SK-N-SH treated with all-trans-retinoic acid at 6 μM for 48 hours (cell line): Measurements from ENCODE around the gene SKI.

Experiments used
- ATAC-seq: fragments of 200-7000 bp; cut with Tn5 transposase; 3 replicates; pipeline ENCODE4 v1.9.1; 2020; ENCODE audit warnings: mild to moderate bottlenecking, moderate library complexity
- ARNTL ChIP-seq: fragments of 450-650 bp; formaldehyde crosslinking; IDR thresholded peaks from 2 replicates; pipeline ENCODE4 v1.5.0; 2020; ENCODE audit warnings: low read depth, mild to moderate bottlenecking, moderate library complexity, borderline replicate concordance
- BACH2 ChIP-seq: fragments of 250-450 bp; sonication (Bioruptor Pico); IDR thresholded peaks from 2 replicates; pipeline ENCODE4 v1.9.0; 2021; ENCODE audit warnings: mild to moderate bottlenecking, borderline replicate concordance
- CREB5 ChIP-seq: fragments of 250-450 bp; sonication (Bioruptor Pico); IDR thresholded peaks from 2 replicates; pipeline ENCODE4 v1.5.1; 2020; ENCODE audit warnings: low read depth, mild to moderate bottlenecking, moderate library complexity
- CSDC2 ChIP-seq: fragments of 250-450 bp; sonication (Bioruptor Pico); IDR thresholded peaks from 2 replicates; pipeline ENCODE4 v1.5.0; 2020; ENCODE audit warnings: mild to moderate bottlenecking, moderate library complexity
- CSRNP3 ChIP-seq: fragments of 250-450 bp; sonication (Bioruptor Pico); IDR thresholded peaks from 2 replicates; pipeline ENCODE4 v1.5.1; 2021; ENCODE audit warnings: mild to moderate bottlenecking, moderate library complexity
- ESRRG ChIP-seq: fragments of 250-450 bp; sonication (Bioruptor Pico); IDR thresholded peaks from 2 replicates; pipeline ENCODE4 v1.6.1; 2021; ENCODE audit warnings: mild to moderate bottlenecking
- ISL1 ChIP-seq: fragments of 250-450 bp; sonication (Bioruptor Pico); IDR thresholded peaks from 2 replicates; pipeline ENCODE4 v2.1.2; 2022; ENCODE audit warnings: mild to moderate bottlenecking, moderate library complexity
- OSR1 ChIP-seq: fragments of 250-450 bp; sonication (Bioruptor Pico); IDR thresholded peaks from 2 replicates; pipeline ENCODE4 v1.8.0; 2022; ENCODE audit warnings: moderate library complexity, mild to moderate bottlenecking, inconsistent platforms
- POU6F1 ChIP-seq: fragments of 250-450 bp; sonication (Bioruptor Pico); IDR thresholded peaks from 2 replicates; pipeline ENCODE4 v1.8.0; 2021; ENCODE audit warnings: low read depth, mild to moderate bottlenecking, moderate library complexity, borderline replicate concordance
- PPARA ChIP-seq: fragments of 250-450 bp; sonication (Bioruptor Pico); IDR thresholded peaks from 2 replicates; pipeline ENCODE4 v1.5.0; 2020; ENCODE audit warnings: mild to moderate bottlenecking, borderline replicate concordance
- SNAI2 ChIP-seq: fragments of 250-450 bp; sonication (Bioruptor Pico); IDR thresholded peaks from 2 replicates; pipeline ENCODE4 v1.5.0; 2020; ENCODE audit warnings: mild to moderate bottlenecking, moderate library complexity
- TCF4 ChIP-seq: fragments of 250-450 bp; sonication (Bioruptor Pico); IDR thresholded peaks from 2 replicates; pipeline ENCODE4 v1.8.0; 2021; ENCODE audit warnings: mild to moderate bottlenecking, moderate library complexity, borderline replicate concordance
- TOX ChIP-seq: fragments of 250-450 bp; sonication (Bioruptor Pico); IDR thresholded peaks from 2 replicates; pipeline ENCODE4 v1.8.0; 2021; ENCODE audit warnings: mild to moderate bottlenecking, moderate library complexity, borderline replicate concordance
- TSHZ2 ChIP-seq: fragments of 250-450 bp; sonication (Bioruptor Pico); IDR thresholded peaks from 2 replicates; pipeline ENCODE4 v1.5.0; 2020; ENCODE audit warnings: mild to moderate bottlenecking, moderate library complexity
- ZFP30 ChIP-seq: fragments of 450-650 bp; formaldehyde crosslinking; IDR thresholded peaks from 2 replicates; pipeline ENCODE4 v1.5.0; 2022; ENCODE audit warnings: mild to moderate bottlenecking, moderate library complexity
- ZNF565 ChIP-seq: fragments of 450-650 bp; formaldehyde crosslinking; conservative IDR thresholded peaks from 2 replicates; pipeline ENCODE4 v1.5.0; 2020; ENCODE audit warnings: low read depth, mild to moderate bottlenecking, moderate library complexity
- ZNF70 ChIP-seq: fragments of 450-650 bp; formaldehyde crosslinking; IDR thresholded peaks from 2 replicates; pipeline ENCODE4 v1.5.0; 2020; ENCODE audit warnings: mild to moderate bottlenecking, moderate library complexity
- ZNF8 ChIP-seq: fragments of 450-650 bp; formaldehyde crosslinking; IDR thresholded peaks from 2 replicates; pipeline ENCODE4 v1.5.0; 2020; ENCODE audit warnings: mild to moderate bottlenecking, moderate library complexity

Gene SKI

GRCh38 chr1:2304282-2304681 is 76.2 kb downstream of the SKI start (continued):
- no peak for TF ChIP-seq TSHZ2 (CRISPR knock-in tag)
- no peak for TF ChIP-seq ZNF70
- no peak for TF ChIP-seq ZNF565 (CRISPR knock-in tag)
- no peak for TF ChIP-seq ARNTL (CRISPR knock-in tag)
- TF ChIP-seq ZFP30 (CRISPR knock-in tag) = no peak
- no peak for TF ChIP-seq TCF4
- no peak for TF ChIP-seq ZNF8 (CRISPR knock-in tag)
- no peak for TF ChIP-seq TOX (CRISPR knock-in tag)
- no peak for TF ChIP-seq BACH2 (CRISPR knock-in tag)
- TF ChIP-seq ISL1 (CRISPR knock-in tag) = no peak

GRCh38 chr1:2304921-2305681 is 77.0 kb downstream of the SKI start:
- no peak for TF ChIP-seq OSR1
- no peak for TF ChIP-seq ESRRG (CRISPR knock-in tag)
- TF ChIP-seq TSHZ2 (CRISPR knock-in tag) = no peak
- TF ChIP-seq POU6F1 (CRISPR knock-in tag) = no peak
- TF ChIP-seq CSDC2 (CRISPR knock-in tag) = no peak
- no peak for TF ChIP-seq TOX (CRISPR knock-in tag)
- TF ChIP-seq PPARA (CRISPR knock-in tag) = no peak
- no peak for TF ChIP-seq ARNTL (CRISPR knock-in tag)
- no peak for TF ChIP-seq ZNF565 (CRISPR knock-in tag)
- TF ChIP-seq CSRNP3 = no peak
- TF ChIP-seq SNAI2 = no peak
- no peak for TF ChIP-seq ZFP30 (CRISPR knock-in tag)
- no peak for ATAC-seq

- no peak for ATAC-seq
- no peak for TF ChIP-seq TOX (CRISPR knock-in tag)
- TF ChIP-seq BACH2 (CRISPR knock-in tag) = no peak
- TF ChIP-seq ISL1 (CRISPR knock-in tag) = no peak
- no peak for TF ChIP-seq CREB5 (CRISPR knock-in tag)
- TF ChIP-seq TSHZ2 (CRISPR knock-in tag) = no peak
- TF ChIP-seq POU6F1 (CRISPR knock-in tag) = no peak
- no peak for TF ChIP-seq ZNF565 (CRISPR knock-in tag)
- TF ChIP-seq ZNF8 (CRISPR knock-in tag) = no peak
These were observed 78.2 kb downstream of the SKI start for GRCh38 chr1:2306151-2306978.
